Smooth muscle cell (in vitro differentiated cells): ENCODE data around the gene PDK2. TPM values are rescaled to one million over a fixed set of nuclear protein-coding genes. Genes with fewer than 3 reads are reported as not detected.

Experiments used
- DNase-seq: peaks from one replicate; lab custom pipeline; 2025; ENCODE audit not compliant: unreplicated experiment; lab: John Stamatoyannopoulos, UW
- H2AFZ ChIP-seq: fragments of 200-600 bp; sonication (generic); 2 replicates; pipeline ENCODE4 v1.6.0; 2016; ENCODE audit warnings: antibody characterized with exemption, low read depth, mild to moderate bottlenecking
- H3F3A ChIP-seq: fragments of 200-600 bp; sonication (generic); 2 replicates; pipeline ENCODE4 v1.6.0; 2017; ENCODE audit warnings: antibody characterized with exemption, low read depth
- H3K27ac ChIP-seq: fragments of 200-600 bp; sonication (generic); 2 replicates; pipeline ENCODE4 v1.5.1; 2016; ENCODE audit warnings: low read depth, mild to moderate bottlenecking
- H3K27me3 ChIP-seq: fragments of 200-600 bp; sonication (generic); 2 replicates; pipeline ENCODE4 v1.6.1; 2016; ENCODE audit warnings: low read depth, mild to moderate bottlenecking
- H3K36me3 ChIP-seq: fragments of 200-600 bp; sonication (generic); 2 replicates; pipeline ENCODE4 v1.5.1; 2016; ENCODE audit warnings: low read depth
- H3K4me1 ChIP-seq: fragments of 200-600 bp; sonication (generic); 2 replicates; pipeline ENCODE4 v1.5.1; 2016; ENCODE audit warnings: low read depth
- H3K4me2 ChIP-seq: fragments of 200-600 bp; sonication (generic); 2 replicates; pipeline ENCODE4 v1.6.0; 2016; ENCODE audit warnings: mild to moderate bottlenecking
- H3K4me3 ChIP-seq: fragments of 200-600 bp; sonication (generic); 2 replicates; pipeline ENCODE4 v1.5.1; 2016; ENCODE audit warnings: mild to moderate bottlenecking
- H3K79me2 ChIP-seq: fragments of 200-600 bp; sonication (generic); 2 replicates; pipeline ENCODE4 v1.6.0; 2016; ENCODE audit warnings: low read depth, mild to moderate bottlenecking
- H3K9ac ChIP-seq: fragments of 200-600 bp; sonication (generic); 2 replicates; pipeline ENCODE4 v1.6.0; 2016; ENCODE audit warnings: low read depth
- H3K9me3 ChIP-seq: fragments of 200-600 bp; sonication (generic); replicated peaks from 2 replicates; pipeline ENCODE4 v1.5.1; 2016; ENCODE audit warnings: low read depth
- H4K20me1 ChIP-seq: fragments of 200-600 bp; sonication (generic); 2 replicates; pipeline ENCODE4 v1.6.0; 2016; ENCODE audit warnings: low read depth
- CTCF ChIP-seq: fragments of 200-600 bp; sonication (generic); IDR thresholded peaks from 2 replicates; pipeline ENCODE4 v1.5.1; 2017; ENCODE audit warnings: borderline replicate concordance, mild to moderate bottlenecking, antibody characterized with exemption; ENCODE audit not compliant: insufficient read depth, poor library complexity, severe bottlenecking
- WGBS: methylation state at CpG from one replicate; pipeline ENCODE4 v1.1.7; 2016; ENCODE audit warnings: low lambda C conversion rate; 5-methylcytosine and 5-hydroxymethylcytosine counted together
- polyA plus RNA-seq: library from polyadenylated mRNA; unstranded; fragments of >200 nt; fragmentation: Nextera tagmentation; extraction: Ambion mirVana; gene quantifications from 2 replicates; pipeline ENCODE4 v1.2.1, GENCODE V29; 2016
- total RNA-seq: library from RNA; depleted of rRNA; stranded (reverse); fragments of >200 nt; gene quantifications from 2 replicates; pipeline ENCODE4 v1.2.3, GENCODE V29; 2014

The PDK2 gene
- total and polyA plus RNA-seq, 2 experiments from 2014 or later = 28.2 to 36.5 TPM

- H3K27ac ChIP-seq = no peak overlapping the region
- no peaks in the 10 kb centered on the region for H3K36me3 ChIP-seq
- H3F3A ChIP-seq = no peaks in the 10 kb centered on the region
- H3K27me3 ChIP-seq = no peaks in the 10 kb centered on the region
- H3K4me2 ChIP-seq = no peak overlapping the region
- no peak overlapping the region for H3K9ac ChIP-seq
- no peaks in the 10 kb centered on the region for H3K79me2 ChIP-seq
- DNase-seq = peak; percentile 39
- no peaks in the 10 kb centered on the region for H4K20me1 ChIP-seq
- no peaks in the 10 kb centered on the region for H3K4me1 ChIP-seq
- peak; percentile 94 for TF ChIP-seq CTCF
- no peaks in the 10 kb centered on the region for H3K9me3 ChIP-seq
- no peak overlapping the region for H3K4me3 ChIP-seq
- no peak overlapping the region for H2AFZ ChIP-seq
- 53% methylated on average over 9 of the region's 10 CpGs for WGBS
Observed at GRCh38 chr17:50087246-50087911, 7.8 kb upstream of the PDK2 start.

- no peaks in the 10 kb centered on the region for H3K4me1 ChIP-seq
- no peaks in the 10 kb centered on the region for H3K27me3 ChIP-seq
- no peak overlapping the region for H3K27ac ChIP-seq
- DNase-seq = no peak
- no peak overlapping the region for H3K4me2 ChIP-seq
- no peaks in the 10 kb centered on the region for H3F3A ChIP-seq
- H3K9me3 ChIP-seq = no peaks in the 10 kb centered on the region
- no peaks in the 10 kb centered on the region for H4K20me1 ChIP-seq
- H3K36me3 ChIP-seq = no peaks in the 10 kb centered on the region
- TF ChIP-seq CTCF = no peak
- no peak overlapping the region for H3K4me3 ChIP-seq
- H3K9ac ChIP-seq = no peak overlapping the region
- H2AFZ ChIP-seq = no peak overlapping the region
- H3K79me2 ChIP-seq = no peaks in the 10 kb centered on the region
- 89% methylated on average over 19 of the region's 19 CpGs for WGBS
Observed at GRCh38 chr17:50087912-50088405, 7.2 kb upstream of the PDK2 start.

GRCh38 chr17:50088952-50089825, 6.0 kb upstream of the PDK2 start:
- Histone ChIP-seq H2AFZ (no peak overlapping the region), H3K4me1 (no peaks in the 10 kb centered on the region), H3K27me3 (no peaks in the 10 kb centered on the region), H3F3A (peaks cover 3% of the 10 kb centered on the region), H3K4me2 (no peak overlapping the region), H4K20me1 (no peaks in the 10 kb centered on the region), H3K9ac (no peak overlapping the region), H3K9me3 (no peaks in the 10 kb centered on the region), H3K36me3 (no peaks in the 10 kb centered on the region), H3K27ac (no peak overlapping the region), H3K79me2 (no peaks in the 10 kb centered on the region), H3K4me3 (no peak overlapping the region)
- TF ChIP-seq CTCF = no peak
- WGBS = 93% methylated on average over 25 of the region's 25 CpGs
- no peak for DNase-seq
